GM12891 (cell line): Measurements from ENCODE around the gene RAD50.

ENCODE experiments used
- POLR2A ChIP-seq: IDR thresholded peaks from 2 replicates; pipeline ENCODE4 v1.6.1; 2011; ENCODE audit warnings: low read depth, low read length, control low read depth
- POLR2AphosphoS5 ChIP-seq: IDR thresholded peaks from 2 replicates; pipeline ENCODE4 v1.6.1; 2011; ENCODE audit warnings: low read depth, low read length, control low read depth

DNA sequence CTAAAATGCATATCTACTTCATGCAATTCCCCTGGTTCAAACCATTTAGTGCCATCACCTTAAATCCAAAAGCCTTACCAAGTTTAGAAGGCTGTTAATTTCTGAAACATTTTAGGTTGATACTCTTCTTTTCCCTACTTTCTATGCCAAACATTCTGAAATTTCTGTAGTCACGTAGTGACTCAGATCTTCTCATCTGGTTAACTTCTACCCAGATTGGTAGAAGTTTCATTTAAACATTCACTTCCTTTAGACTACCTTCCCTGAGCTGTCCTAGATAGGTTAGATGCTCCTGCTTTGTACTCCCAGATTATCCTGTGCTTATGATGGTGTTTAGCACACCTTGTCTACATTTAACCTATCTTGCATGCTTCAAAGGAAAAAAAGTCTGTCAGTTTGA lies 9.9 kb downstream of the RAD50 start:
- no peak for TF ChIP-seq POLR2A
- TF ChIP-seq POLR2AphosphoS5 = no peak
